Thyroid gland (tissue), 4 donors: ENCODE results near the gene ZNF775.

ENCODE experiments used
- POLR2A ChIP-seq, 2 donors: fragments of 450-650 bp; IDR thresholded peaks; one replicate each; pipeline ENCODE4 v1.6.1; 2017; ENCODE audit warnings: antibody characterized with exemption in 2 of 2, mild to moderate bottlenecking in 2 of 2, moderate library complexity in 1 of 2
- TF ChIP-seq, protein P1 (sequence below), 6 experiments: fragments of 200-600 bp in 3 of 6; fragments of 450-650 bp in 3 of 6; sonication (generic) in 3 of 6; IDR thresholded peaks; one replicate each; pipeline ENCODE4 v1.5.1; 2016 to 2019; ENCODE audit warnings: antibody characterized with exemption in 6 of 6, mild to moderate bottlenecking in 2 of 6, inconsistent platforms in 1 of 6, moderate library complexity in 1 of 6

DNA sequence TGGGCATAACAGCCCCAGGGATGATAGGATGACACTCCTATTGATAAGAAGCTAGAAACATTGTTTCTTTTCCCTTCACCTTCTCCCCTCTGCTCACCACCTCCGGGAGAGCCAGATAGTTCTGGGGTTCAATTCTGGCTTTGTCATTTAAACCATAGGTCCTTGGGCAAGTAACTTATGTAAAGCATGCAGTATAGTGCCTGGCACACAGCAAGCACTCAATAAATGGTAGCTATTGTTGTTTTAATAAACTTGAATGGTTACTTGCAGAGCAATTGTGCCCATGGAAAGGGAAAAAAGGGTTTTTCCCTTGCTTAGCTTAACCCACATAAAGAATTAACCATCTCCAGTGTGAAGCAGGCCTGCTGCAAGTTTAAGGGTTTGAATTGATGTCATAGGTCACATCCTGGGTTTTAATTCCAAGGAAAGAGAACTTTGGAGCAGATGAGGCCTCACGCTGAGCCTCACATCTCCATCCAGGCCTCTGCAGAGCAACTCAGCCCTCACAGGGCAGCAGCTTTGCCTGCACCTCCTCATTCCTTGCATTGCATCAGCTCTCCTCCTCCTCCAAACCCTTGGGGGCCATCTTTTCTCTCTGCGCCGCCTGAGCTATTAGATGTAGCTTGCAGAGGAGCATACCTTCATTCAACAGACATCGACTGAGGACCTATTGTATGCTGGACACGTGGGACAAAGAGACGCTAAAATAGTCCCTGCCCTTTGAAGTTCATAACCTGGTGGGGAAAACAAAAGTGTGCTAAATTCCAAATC lies 22.9 kb downstream of the ZNF775 start:
- TF ChIP-seq, protein P1, sequence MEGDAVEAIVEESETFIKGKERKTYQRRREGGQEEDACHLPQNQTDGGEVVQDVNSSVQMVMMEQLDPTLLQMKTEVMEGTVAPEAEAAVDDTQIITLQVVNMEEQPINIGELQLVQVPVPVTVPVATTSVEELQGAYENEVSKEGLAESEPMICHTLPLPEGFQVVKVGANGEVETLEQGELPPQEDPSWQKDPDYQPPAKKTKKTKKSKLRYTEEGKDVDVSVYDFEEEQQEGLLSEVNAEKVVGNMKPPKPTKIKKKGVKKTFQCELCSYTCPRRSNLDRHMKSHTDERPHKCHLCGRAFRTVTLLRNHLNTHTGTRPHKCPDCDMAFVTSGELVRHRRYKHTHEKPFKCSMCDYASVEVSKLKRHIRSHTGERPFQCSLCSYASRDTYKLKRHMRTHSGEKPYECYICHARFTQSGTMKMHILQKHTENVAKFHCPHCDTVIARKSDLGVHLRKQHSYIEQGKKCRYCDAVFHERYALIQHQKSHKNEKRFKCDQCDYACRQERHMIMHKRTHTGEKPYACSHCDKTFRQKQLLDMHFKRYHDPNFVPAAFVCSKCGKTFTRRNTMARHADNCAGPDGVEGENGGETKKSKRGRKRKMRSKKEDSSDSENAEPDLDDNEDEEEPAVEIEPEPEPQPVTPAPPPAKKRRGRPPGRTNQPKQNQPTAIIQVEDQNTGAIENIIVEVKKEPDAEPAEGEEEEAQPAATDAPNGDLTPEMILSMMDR (IDR thresholded peaks at IDR 0.05), result no peak
- TF ChIP-seq POLR2A (IDR thresholded peaks at IDR 0.05), result no peak
